ENCODE measurements around the gene TTC8.
"Not testable (repeated sequence)": the region's sequence is repeated elsewhere in the genome, so short reads cannot be mapped to it uniquely, and the experiment has no call there.

The TTC8 gene

GRCh38 chr14:88825078-88825458 is 617 bp downstream of the TTC8 start:
- DNase-seq (ENCODE audit: low spot score): no peak

GRCh38 chr14:88825503-88825902 is 1.1 kb downstream of the TTC8 start:
- DNase-seq (ENCODE audit: low spot score): no peak

GRCh38 chr14:88829188-88829587 is 4.7 kb downstream of the TTC8 start:
- DNase-seq (ENCODE audit: low spot score): no peak

GRCh38 chr14:88829685-88830302 is 5.3 kb downstream of the TTC8 start:
- no peak for DNase-seq (ENCODE audit: low spot score)

- peak; percentile 70 for DNase-seq (ENCODE audit: low spot score)
Measured at GRCh38 chr14:88831284-88831683, 6.8 kb downstream of the TTC8 start.

- peak; percentile 28 for DNase-seq (ENCODE audit: low spot score)
Measured at GRCh38 chr14:88834883-88835431, 10.5 kb downstream of the TTC8 start.

- DNase-seq (ENCODE audit: low spot score): no peak
Measured at GRCh38 chr14:88835661-88836060, 11.2 kb downstream of the TTC8 start.

GRCh38 chr14:88837495-88837894 is 13.0 kb downstream of the TTC8 start:
- DNase-seq (ENCODE audit: low spot score): no peak

- DNase-seq (ENCODE audit: low spot score): no peak
Measured at GRCh38 chr14:88838015-88838414, 13.6 kb downstream of the TTC8 start.

GRCh38 chr14:88840926-88841325 is 16.5 kb downstream of the TTC8 start:
- DNase-seq (ENCODE audit: low spot score): no peak

- DNase-seq (ENCODE audit: low spot score): no peak
Measured at GRCh38 chr14:88841741-88842140, 17.3 kb downstream of the TTC8 start.

GRCh38 chr14:88842414-88842813 is 18.0 kb downstream of the TTC8 start:
- no peak for DNase-seq (ENCODE audit: low spot score)

- DNase-seq (ENCODE audit: low spot score): no peak
Measured at GRCh38 chr14:88844980-88845491, 20.6 kb downstream of the TTC8 start.

- DNase-seq (ENCODE audit: low spot score): no peak
Measured at GRCh38 chr14:88848571-88848970, 24.1 kb downstream of the TTC8 start.

GRCh38 chr14:88849716-88850115 is 25.3 kb downstream of the TTC8 start:
- DNase-seq (ENCODE audit: low spot score): peak; percentile 7

GRCh38 chr14:88851587-88851986 is 27.1 kb downstream of the TTC8 start:
- DNase-seq (ENCODE audit: low spot score): no peak

- DNase-seq (ENCODE audit: low spot score): no peak
Measured at GRCh38 chr14:88852632-88853031, 28.2 kb downstream of the TTC8 start.

GRCh38 chr14:88853129-88853528 is 28.7 kb downstream of the TTC8 start:
- no peak for DNase-seq (ENCODE audit: low spot score)

- DNase-seq (ENCODE audit: low spot score): no peak
Measured at GRCh38 chr14:88856786-88857366, 32.4 kb downstream of the TTC8 start.

- not testable (repeated sequence) for DNase-seq (ENCODE audit: low spot score)
Measured at GRCh38 chr14:88857861-88858260, 33.4 kb downstream of the TTC8 start.

GRCh38 chr14:88859118-88859517 is 34.7 kb downstream of the TTC8 start:
- not testable (repeated sequence) for DNase-seq (ENCODE audit: low spot score)

GRCh38 chr14:88863167-88863566 is 38.7 kb downstream of the TTC8 start:
- no peak for DNase-seq (ENCODE audit: low spot score)

- DNase-seq (ENCODE audit: low spot score): no peak
Measured at GRCh38 chr14:88864198-88864597, 39.7 kb downstream of the TTC8 start.

- DNase-seq (ENCODE audit: low spot score): no peak
Measured at GRCh38 chr14:88866305-88866704, 41.9 kb downstream of the TTC8 start.

All from AG08395 (cell line).